Panc1 (cell line): ENCODE results near the gene NPR2. TPM values are rescaled to one million over a fixed set of nuclear protein-coding genes. Genes with fewer than 3 reads are reported as not detected.

ENCODE experiments used
- ATAC-seq: fragments of 200-7000 bp; cut with Tn5 transposase; 2 replicates; pipeline ENCODE4 v1.9.1; 2020; ENCODE audit warnings: mild to moderate bottlenecking, moderate library complexity
- BruUV-seq: library from RNA; stranded (reverse); fragments of 400-500 nt; replicated peaks from 2 replicates; lab custom pipeline; 2021; lab: Mats Ljungman, UMichigan
- CTCF ChIA-PET: fragments of 300-600 bp; sonication (Branson Sonifier 250); formaldehyde crosslinking; loops from one replicate; lab custom pipeline; 2022; ENCODE audit warnings: antibody characterized with exemption; lab: Charles Lee
- POLR2A ChIA-PET: fragments of 300-600 bp; sonication (Branson Sonifier 250); formaldehyde crosslinking; loops from one replicate; lab custom pipeline; 2022; ENCODE audit warnings: antibody characterized with exemption; lab: Charles Lee
- DNase-seq: peaks from one replicate; pipeline ENCODE4 v3.0.0-alpha.2; 2010; ENCODE audit warnings: low read depth, low spot score
- H3K27ac ChIP-seq: 2 replicates; pipeline ENCODE4 v1.5.1; 2011; ENCODE audit warnings: mild to moderate bottlenecking, low read length, inconsistent platforms
- H3K27me3 ChIP-seq: fragments of 200-500 bp; sonication (Bioruptor generic); 2 replicates; pipeline ENCODE4 v1.6.0; 2014; ENCODE audit warnings: low read length, inconsistent platforms; ENCODE audit not compliant: control insufficient read depth, insufficient read depth
- H3K36me3 ChIP-seq: fragments of 200-500 bp; sonication (Bioruptor generic); 2 replicates; pipeline ENCODE4 v1.5.1; 2014; ENCODE audit warnings: inconsistent platforms, mild to moderate bottlenecking, low read length, moderate library complexity; ENCODE audit not compliant: control insufficient read depth, insufficient read depth
- H3K4me1 ChIP-seq: 2 replicates; pipeline ENCODE4 v1.5.1; 2011; ENCODE audit warnings: inconsistent platforms, mild to moderate bottlenecking, low read length, moderate library complexity; ENCODE audit not compliant: control insufficient read depth, insufficient read depth
- H3K4me3 ChIP-seq, 2 experiments: 2 replicates each; pipeline ENCODE4 v1.5.1; 2011 to 2012; ENCODE audit warnings: low read depth in 2 of 2, low read length in 2 of 2, mild to moderate bottlenecking in 2 of 2, inconsistent platforms in 1 of 2, moderate library complexity in 1 of 2
- H3K9me3 ChIP-seq: fragments of 200-500 bp; sonication (Bioruptor generic); 2 replicates; pipeline ENCODE4 v1.5.1; 2014; ENCODE audit warnings: low read depth, mild to moderate bottlenecking, inconsistent platforms, low read length, moderate library complexity; ENCODE audit not compliant: control insufficient read depth, insufficient read depth
- CTCF ChIP-seq: fragments of 450-650 bp; IDR thresholded peaks from 2 replicates; pipeline ENCODE4 v1.5.1; 2017; ENCODE audit warnings: mild to moderate bottlenecking
- POLR2AphosphoS5 ChIP-seq: IDR thresholded peaks from 2 replicates; pipeline ENCODE4 v1.6.1; 2012; ENCODE audit warnings: mild to moderate bottlenecking, low read depth, low read length, moderate library complexity
- REST ChIP-seq, 2 experiments: IDR thresholded peaks; 2 replicates each; pipeline ENCODE4 v1.6.1; 2011 to 2012; ENCODE audit warnings: low read depth in 2 of 2, control low read depth in 1 of 2, low read length in 1 of 2, mild to moderate bottlenecking in 1 of 2, moderate library complexity in 1 of 2; ENCODE audit not compliant: insufficient read depth in 1 of 2
- SIN3A ChIP-seq: IDR thresholded peaks from 2 replicates; pipeline ENCODE4 v1.6.1; 2012; ENCODE audit warnings: low read depth, mild to moderate bottlenecking, low read length, moderate library complexity, borderline replicate concordance; ENCODE audit not compliant: insufficient read depth
- TCF7L2 ChIP-seq: IDR thresholded peaks from 2 replicates; pipeline ENCODE4 v1.6.1; 2011; ENCODE audit warnings: mild to moderate bottlenecking, low read depth, low read length, inconsistent platforms
- in situ Hi-C: cut with HindIII; loops from 2 replicates; pipeline ENCODE4 v1.10.0; 2016; ENCODE audit warnings: low sequenced_read_pairs, low pct_unique_long_range_greater_than_20kb
- intact Hi-C: fragments of 100-400 bp; cut with micrococcal nuclease; formaldehyde crosslinking; loops from one replicate; pipeline ENCODE4 v1.10.0; 2022; ENCODE audit not compliant: unreplicated experiment
- total RNA-seq: library from RNA; stranded (reverse); gene quantifications from one replicate; pipeline ENCODE4 v1.2.1, GENCODE V29; 2021; ENCODE audit not compliant: unreplicated experiment

NPR2 gene
- total RNA-seq, 1 experiment from 2014 or later = 12.2 TPM

GRCh38 chr9:35783418-35783817, 8.0 kb upstream of the NPR2 start:
- CTCF ChIA-PET = no interaction called here
- intact Hi-C loops (no loop called here), in situ Hi-C loops (no loop called here)
- Histone ChIP-seq H3K4me1 (no peaks in the 10 kb centered on the region), H3K27me3 (no peaks in the 10 kb centered on the region), H3K36me3 (no peaks in the 10 kb centered on the region), H3K27ac (no peak overlapping the region), H3K9me3 (no peaks in the 10 kb centered on the region), H3K4me3 (no peak overlapping the region)
- no TSS peak for BruUV-seq
- POLR2A ChIA-PET = no interaction called here
- no peak for DNase-seq
- ATAC-seq = no peak
- TF ChIP-seq TCF7L2 = no peak
- TF ChIP-seq REST (IDR thresholded peaks at IDR 0.05; ENCODE audit: insufficient read depth in 1 of 2, low read depth in 2 of 2, low read length in 1 of 2) = no peak
- TF ChIP-seq SIN3A = no peak
- TF ChIP-seq POLR2AphosphoS5 = no peak
- TF ChIP-seq CTCF = no peak

GRCh38 chr9:35789541-35789940, 1.9 kb upstream of the NPR2 start:
- ATAC-seq (no peak), DNase-seq (no peak)
- H3K9me3 ChIP-seq = no peaks in the 10 kb centered on the region
- POLR2A ChIA-PET = no interaction called here
- no peaks in the 10 kb centered on the region for H3K27me3 ChIP-seq
- intact Hi-C loops = no loop called here
- H3K4me3 ChIP-seq = no peak overlapping the region
- no peak overlapping the region for H3K27ac ChIP-seq
- TF ChIP-seq REST (IDR thresholded peaks at IDR 0.05; ENCODE audit: insufficient read depth in 1 of 2, low read depth in 2 of 2, low read length in 1 of 2) = no peak
- no peak for TF ChIP-seq TCF7L2
- TF ChIP-seq POLR2AphosphoS5 = no peak
- no peak for TF ChIP-seq CTCF
- no peak for TF ChIP-seq SIN3A
- CTCF ChIA-PET = interaction anchor here (0.6 to 1.6 kb wide), 9 partner anchors 11 to 142 kb away, joined by 3 to 18 read pairs (median 6); partner anchors contain the start of gene SPAG8
- in situ Hi-C loops = no loop called here
- H3K4me1 ChIP-seq = no peaks in the 10 kb centered on the region
- BruUV-seq = no TSS peak
- no peaks in the 10 kb centered on the region for H3K36me3 ChIP-seq
